GM12801 (cell line): ENCODE results near the gene ANAPC2.

Experiments used
- CTCF ChIP-seq: IDR thresholded peaks from one replicate; pipeline ENCODE4 v1.5.1; 2011; ENCODE audit warnings: control low read depth; ENCODE audit not compliant: insufficient read length; ENCODE audit errors: extremely low read depth

ANAPC2 gene

GRCh38 chr9:137184881-137185660, 3.3 kb downstream of the ANAPC2 start:
- no peak for TF ChIP-seq CTCF

- TF ChIP-seq CTCF, result no peak
Observed at GRCh38 chr9:137183980-137184595, 4.3 kb downstream of the ANAPC2 start.

- TF ChIP-seq CTCF, result no peak
Observed at GRCh38 chr9:137182836-137183235, 5.5 kb downstream of the ANAPC2 start.

- TF ChIP-seq CTCF, result no peak
Observed at GRCh38 chr9:137181680-137182079, 6.7 kb downstream of the ANAPC2 start.

DNA sequence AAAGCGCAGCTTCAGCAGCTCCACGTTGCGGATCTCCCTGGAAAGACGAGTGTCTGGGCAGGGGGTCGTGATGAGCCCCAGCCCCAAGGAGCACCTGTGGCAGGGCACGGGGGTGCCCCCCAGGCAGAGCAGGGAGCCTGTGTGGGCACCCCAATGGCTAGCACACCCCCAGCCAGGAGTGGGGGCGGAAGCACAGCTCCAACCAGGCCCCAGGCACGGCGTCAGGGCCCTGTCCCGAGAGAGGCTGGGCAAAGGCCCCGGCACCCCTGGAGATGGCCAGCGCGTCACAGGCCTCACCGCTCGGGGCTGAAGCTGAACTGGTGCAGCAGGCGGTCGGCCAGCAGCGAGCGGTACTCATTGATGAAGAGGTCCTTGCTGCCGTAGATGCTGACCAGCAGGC, 7.9 kb downstream of the ANAPC2 start:
- TF ChIP-seq CTCF, result no peak

DNA sequence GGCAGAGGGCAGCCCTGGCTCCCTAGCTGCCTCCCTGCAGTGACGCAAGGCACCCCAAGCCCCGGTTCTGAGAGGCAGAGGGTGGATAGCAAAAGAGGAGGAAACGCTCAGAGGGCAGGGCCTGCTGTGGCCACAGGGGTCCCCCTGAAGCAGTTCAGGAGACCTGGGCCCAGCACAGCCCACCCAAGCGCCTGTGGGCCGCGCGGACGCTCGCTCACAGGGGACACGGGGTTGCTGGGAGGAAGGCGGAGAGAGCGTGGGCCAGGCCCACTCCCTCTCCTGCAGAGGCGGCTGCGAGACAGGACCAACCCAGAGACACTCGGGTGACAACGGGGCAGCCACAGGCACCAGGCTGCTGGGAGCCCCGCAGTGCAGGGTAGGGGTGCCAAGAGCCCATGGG, 8.6 kb downstream of the ANAPC2 start:
- no peak for TF ChIP-seq CTCF

GRCh38 chr9:137178939-137179630, 9.3 kb downstream of the ANAPC2 start:
- TF ChIP-seq CTCF, result no peak
